ENCODE results near the gene PCNX2.

PCNX2 gene

DNA sequence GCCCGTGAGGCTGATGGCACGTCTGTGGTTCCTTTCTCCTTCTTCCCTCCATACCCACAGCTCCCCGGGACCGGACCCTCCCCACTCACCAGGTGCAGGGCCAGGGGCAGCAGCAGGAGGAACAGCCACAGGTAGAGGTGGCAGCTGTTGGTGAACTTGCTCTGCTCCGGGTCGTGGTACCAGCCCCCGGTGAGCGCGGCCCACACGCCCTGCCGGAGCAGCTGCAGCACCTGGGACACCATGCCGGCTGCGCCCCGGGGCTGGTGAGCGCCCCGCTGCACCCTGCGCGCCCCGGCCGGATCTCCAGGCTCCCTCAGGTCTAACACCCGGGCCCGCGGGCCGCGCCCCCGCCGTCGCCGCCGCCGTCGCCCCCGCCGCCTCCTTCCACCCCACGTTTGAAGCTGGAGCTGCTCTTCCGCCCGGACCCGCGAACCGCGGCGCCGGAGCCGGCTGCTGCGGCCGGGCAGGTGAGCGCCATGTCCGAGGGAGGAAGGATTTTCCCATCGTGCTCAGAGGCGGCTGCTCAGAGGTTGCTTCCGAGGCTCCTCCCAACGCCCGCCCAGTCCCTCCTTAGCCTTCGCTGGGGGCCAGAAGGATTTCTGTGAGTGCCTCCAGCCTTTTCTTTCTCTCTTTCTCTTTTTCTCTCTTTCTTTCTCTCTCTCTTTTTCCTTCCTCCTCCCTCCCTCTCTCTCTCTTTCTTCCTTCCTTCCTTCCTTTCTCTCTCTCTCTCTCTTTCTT lies at the start of gene PCNX2:
TSS of gene PCNX2 (minus strand) at position 489 of the 738 bp plus-strand sequence. CDS start at position 242, 247 bp downstream.
- DNase-seq (ENCODE audit: low read depth) = peak; percentile 48

DNA sequence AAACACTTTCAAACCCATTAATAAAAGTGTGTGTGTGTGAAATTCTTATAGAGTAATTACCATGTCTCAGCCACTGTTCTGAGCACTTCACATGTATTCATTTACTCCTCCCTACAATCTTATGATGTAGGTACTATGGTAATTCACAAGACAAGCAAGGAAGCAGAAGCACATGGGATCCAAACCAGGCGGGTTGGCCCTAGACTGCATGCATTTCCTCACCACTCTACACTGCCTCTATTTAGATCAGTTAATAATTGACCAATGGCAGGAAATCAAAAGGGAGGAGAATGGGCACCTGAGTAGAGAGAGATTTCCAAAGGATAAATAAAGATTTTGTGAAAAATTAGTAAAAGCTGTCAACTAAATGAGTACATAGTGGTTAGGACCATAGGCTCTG lies 47.7 kb upstream of the PCNX2 start:
- DNase-seq (ENCODE audit: low read depth) = no peak

DNA sequence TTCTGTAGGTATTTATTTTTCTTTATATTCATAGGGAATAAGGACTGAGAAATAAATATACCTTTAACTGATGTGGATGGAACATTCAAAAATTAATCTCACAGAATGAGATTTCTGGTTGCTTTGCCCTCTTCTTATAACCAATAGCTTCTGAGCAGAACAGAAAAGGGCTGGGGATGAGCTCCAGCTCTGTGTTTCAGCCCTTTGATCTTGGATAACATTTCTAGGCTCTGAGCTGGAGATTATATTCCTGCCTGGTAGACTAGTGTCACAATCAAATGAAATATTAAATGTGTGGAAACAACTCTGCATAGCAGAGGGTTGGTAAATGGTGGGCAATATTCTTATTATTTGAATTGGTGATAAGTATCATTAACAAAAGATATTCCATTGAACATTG lies 46.6 kb upstream of the PCNX2 start:
- DNase-seq (ENCODE audit: low read depth) = no peak

- DNase-seq (ENCODE audit: low read depth) = no peak
Observed at GRCh38 chr1:233340966-233341516, 45.5 kb upstream of the PCNX2 start.

DNA sequence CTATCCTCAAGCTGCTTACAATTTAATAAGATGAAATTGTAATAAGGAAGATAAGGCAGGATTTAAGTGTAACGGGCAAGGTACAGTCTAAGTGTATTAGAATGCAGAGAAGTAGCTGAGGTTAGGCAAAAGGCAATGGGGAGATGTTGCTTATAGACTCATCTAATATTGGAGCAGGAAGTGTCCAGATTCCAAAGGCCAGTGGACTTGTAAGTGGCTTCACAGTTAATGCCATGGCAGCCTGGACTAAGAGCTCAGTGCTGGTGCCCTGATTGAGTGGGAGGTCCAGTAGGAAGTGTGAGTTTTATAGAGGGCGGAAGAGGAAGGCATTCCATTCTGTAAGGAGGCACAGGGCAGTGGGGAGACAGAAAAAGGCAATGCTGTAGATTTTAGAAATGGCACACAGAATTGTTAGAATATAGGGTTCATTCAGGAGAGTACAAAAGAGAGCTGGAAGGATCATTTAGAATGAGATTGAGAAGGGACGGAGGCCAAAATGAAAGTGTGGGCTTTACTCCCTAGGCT lies 44.6 kb upstream of the PCNX2 start:
- DNase-seq (ENCODE audit: low read depth) = no peak

GRCh38 chr1:233338102-233338501 lies 42.6 kb upstream of the PCNX2 start:
- DNase-seq (ENCODE audit: low read depth) = no peak

- no peak for DNase-seq (ENCODE audit: low read depth)
Observed at GRCh38 chr1:233337505-233337904, 42.0 kb upstream of the PCNX2 start.

GRCh38 chr1:233336554-233337456 lies 41.3 kb upstream of the PCNX2 start:
- no peak for DNase-seq (ENCODE audit: low read depth)

- no peak for DNase-seq (ENCODE audit: low read depth)
Observed at GRCh38 chr1:233334092-233334491, 38.6 kb upstream of the PCNX2 start.

DNA sequence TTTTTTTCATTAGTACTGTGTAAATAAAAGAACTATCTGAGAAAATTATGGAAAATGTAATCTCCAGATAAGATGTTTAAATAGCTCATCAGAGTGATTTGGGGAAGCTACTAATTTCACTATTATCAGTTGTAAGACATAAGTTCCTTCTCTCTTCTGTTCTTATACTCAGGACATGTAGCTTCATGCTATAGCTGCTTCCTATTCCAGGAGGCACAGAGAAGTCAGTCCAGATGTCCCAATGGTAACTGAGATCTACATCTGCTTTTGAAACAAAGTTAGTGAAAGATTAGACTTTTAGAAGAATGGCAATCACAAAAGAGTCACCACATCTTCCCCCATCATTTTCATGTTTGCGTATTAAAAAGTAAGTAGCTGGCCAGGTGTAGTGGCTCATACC lies 37.6 kb upstream of the PCNX2 start:
- DNase-seq (ENCODE audit: low read depth) = no peak

- DNase-seq (ENCODE audit: low read depth) = no peak
Observed at GRCh38 chr1:233331676-233332519, 36.4 kb upstream of the PCNX2 start.

GRCh38 chr1:233328142-233328921 lies 32.8 kb upstream of the PCNX2 start:
- DNase-seq (ENCODE audit: low read depth) = peak; percentile 14

- no peak for DNase-seq (ENCODE audit: low read depth)
Observed at GRCh38 chr1:233327651-233328141, 32.2 kb upstream of the PCNX2 start, which contains the start of gene MAP3K21. Gene MAP3K21, plus strand, starts transcription at chr1:233327724. Its CDS starts 305 bp downstream, at chr1:233328029.

- DNase-seq (ENCODE audit: low read depth) = peak; percentile 76
Observed at GRCh38 chr1:233326811-233327650, 31.5 kb upstream of the PCNX2 start.

- no peak for DNase-seq (ENCODE audit: low read depth)
Observed at GRCh38 chr1:233326319-233326718, 30.8 kb upstream of the PCNX2 start.

GRCh38 chr1:233323718-233324117 lies 28.2 kb upstream of the PCNX2 start:
- DNase-seq (ENCODE audit: low read depth) = no peak

GRCh38 chr1:233320023-233320422 lies 24.5 kb upstream of the PCNX2 start:
- no peak for DNase-seq (ENCODE audit: low read depth)

DNA sequence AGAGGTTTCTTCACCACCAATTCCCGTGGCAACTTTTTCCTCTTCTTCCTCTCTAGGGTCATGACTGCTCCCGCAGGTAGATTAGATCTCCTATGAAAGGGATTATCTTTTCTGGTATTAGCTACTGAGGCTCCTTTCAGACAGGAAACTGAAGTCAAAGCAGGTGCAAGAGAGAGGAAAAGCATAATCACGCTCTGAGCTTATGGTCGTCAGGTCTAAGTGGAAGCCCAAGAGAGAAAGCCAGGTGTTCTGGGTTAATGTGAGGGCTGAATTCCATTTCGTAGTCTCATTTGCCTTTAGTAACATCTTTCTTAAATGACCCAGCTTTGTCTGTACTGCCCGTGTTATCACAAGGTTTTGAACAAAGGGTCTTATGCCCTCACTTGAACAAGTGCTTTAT lies 23.7 kb upstream of the PCNX2 start:
- no peak for DNase-seq (ENCODE audit: low read depth)

DNA sequence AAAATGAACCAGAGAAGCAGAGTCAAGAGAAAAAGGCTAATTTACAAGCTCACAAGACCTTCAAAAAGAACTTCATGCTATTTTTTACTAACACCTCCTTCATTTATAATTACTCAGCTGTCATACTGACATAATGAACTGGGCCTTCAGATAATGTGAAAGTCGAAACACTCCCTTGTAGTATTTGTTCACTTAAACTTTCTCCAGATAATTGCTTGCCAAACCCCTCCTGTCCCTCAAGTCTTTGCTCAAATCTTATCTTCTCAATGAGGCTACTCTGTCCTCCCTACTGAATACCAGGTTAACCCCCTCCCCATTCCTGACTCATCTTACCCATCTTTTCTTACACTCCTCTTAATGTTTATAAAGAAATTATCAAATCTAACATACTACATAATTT lies 20.9 kb upstream of the PCNX2 start:
- no peak for DNase-seq (ENCODE audit: low read depth)

Measured in activated T-cell treated with anti-CD3 and anti-CD28 coated beads for 1 hour (primary cell).